Liver (tissue), 3 donors: ENCODE results near the gene SLC10A3.

ENCODE experiments used
- ATF3 ChIP-seq: IDR thresholded peaks from 2 replicates; pipeline ENCODE4 v1.6.1; 2016; ENCODE audit warnings: antibody characterized with exemption
- CTCF ChIP-seq: fragments of 150-350 bp; IDR thresholded peaks from 2 replicates; pipeline ENCODE4 v1.5.1; 2017; ENCODE audit warnings: improper control_type of control experiment, low read depth, low read length; ENCODE audit not compliant: missing input control
- GABPA ChIP-seq, 2 donors: IDR thresholded peaks in 1 of 2; conservative IDR thresholded peaks in 1 of 2; 2 replicates each; pipeline ENCODE4 v1.6.1; 2016; ENCODE audit warnings: antibody characterized with exemption in 2 of 2, mild to moderate bottlenecking in 1 of 2, moderate library complexity in 1 of 2
- HNF4A ChIP-seq, 2 donors: conservative IDR thresholded peaks; 2 replicates each; pipeline ENCODE4 v1.6.1; 2016; ENCODE audit warnings: antibody characterized with exemption in 2 of 2, mild to moderate bottlenecking in 2 of 2
- REST ChIP-seq: IDR thresholded peaks from 2 replicates; pipeline ENCODE4 v1.6.1; 2016; ENCODE audit warnings: antibody characterized with exemption, mild to moderate bottlenecking
- YY1 ChIP-seq: IDR thresholded peaks from 2 replicates; pipeline ENCODE4 v1.6.1; 2016; ENCODE audit warnings: antibody characterized with exemption, mild to moderate bottlenecking
- ZBTB33 ChIP-seq: IDR thresholded peaks from 2 replicates; pipeline ENCODE4 v1.6.1; 2016; ENCODE audit warnings: antibody characterized with exemption
- donor health status: healthy.
- donor health status: healthy.

- TF ChIP-seq CTCF (no peak), GABPA (IDR thresholded peaks at IDR 0.05 in 1 of 2, conservative IDR thresholded peaks at IDR 0.05 in 1 of 2) (no peak), HNF4A (conservative IDR thresholded peaks at IDR 0.05) (no peak), ZBTB33 (no peak), REST (no peak), YY1 (no peak), ATF3 (no peak)
These were observed 19.0 kb upstream of the SLC10A3 start for GRCh38 chrX:154509455-154509854.
